Measurements from ENCODE around the gene RBM26.
"Not testable (repeated sequence)": the region's sequence is repeated elsewhere in the genome, so short reads cannot be mapped to it uniquely, and the experiment has no call there.

The RBM26 gene

GRCh38 chr13:79382545-79383275 is 23.3 kb downstream of the RBM26 start:
- DNase-seq, result no peak

DNA sequence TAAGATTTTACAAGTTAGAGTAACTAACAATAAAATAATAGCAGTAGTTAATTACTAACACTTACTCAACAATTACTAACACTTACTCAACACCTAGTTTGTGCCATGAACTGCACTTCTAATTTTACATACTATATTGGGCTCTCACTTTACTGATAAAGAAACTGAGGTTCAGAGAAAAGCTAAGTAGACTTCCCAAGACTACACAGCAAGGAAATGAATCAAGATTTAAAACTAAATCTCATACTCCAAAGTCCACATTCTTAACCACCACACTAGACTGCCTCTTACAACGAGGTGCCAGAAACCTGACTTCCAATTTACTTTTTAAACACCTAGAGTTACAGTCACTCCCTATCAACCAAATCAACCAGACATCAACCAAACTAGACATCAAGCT is 25.1 kb downstream of the RBM26 start:
- no peak for DNase-seq

- DNase-seq, result no peak
Observed at GRCh38 chr13:79379274-79379673, 26.8 kb downstream of the RBM26 start.

- no peak for DNase-seq
Observed at GRCh38 chr13:79376843-79377242, 29.2 kb downstream of the RBM26 start.

GRCh38 chr13:79374578-79374977 is 31.5 kb downstream of the RBM26 start:
- no peak for DNase-seq

DNA sequence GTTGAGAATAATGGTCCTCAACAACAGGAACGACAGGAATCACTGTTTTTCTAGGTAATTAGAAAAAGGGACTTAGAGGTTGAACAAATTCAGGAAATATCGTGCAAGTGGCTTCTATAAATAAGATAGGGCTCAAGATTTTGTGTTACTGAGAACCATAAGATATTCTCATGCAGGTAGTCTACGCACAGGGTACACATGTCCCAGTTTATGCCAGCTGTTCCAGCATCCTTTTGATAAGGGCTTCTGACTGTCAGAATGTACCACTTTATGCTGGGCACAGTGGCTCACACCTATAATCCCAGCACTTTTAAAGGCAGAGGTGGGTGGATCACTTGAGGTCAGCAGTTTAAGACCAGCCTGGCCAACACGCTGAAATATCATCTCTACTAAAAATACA is 32.1 kb downstream of the RBM26 start:
- no peak for DNase-seq

DNA sequence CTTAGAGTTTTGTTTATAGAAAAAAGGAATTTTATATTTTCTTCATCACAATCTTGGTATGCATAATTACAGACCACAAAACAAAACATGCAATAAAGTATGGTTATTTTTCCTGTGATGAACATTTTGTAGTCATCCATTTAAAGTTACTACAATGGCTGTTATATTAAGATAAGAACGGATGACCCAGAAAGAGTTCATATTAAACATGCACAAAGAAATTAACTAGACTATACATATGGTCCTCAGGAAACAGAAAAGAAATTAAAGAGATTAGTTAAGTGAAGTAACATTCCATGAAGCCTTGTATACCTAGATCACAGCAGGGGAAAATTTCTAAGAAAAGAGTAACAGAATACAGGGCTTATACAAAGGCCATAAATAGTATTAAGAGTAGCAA is 36.8 kb downstream of the RBM26 start:
- DNase-seq, result no peak

GRCh38 chr13:79365981-79366380 is 40.1 kb downstream of the RBM26 start:
- no peak for DNase-seq

DNA sequence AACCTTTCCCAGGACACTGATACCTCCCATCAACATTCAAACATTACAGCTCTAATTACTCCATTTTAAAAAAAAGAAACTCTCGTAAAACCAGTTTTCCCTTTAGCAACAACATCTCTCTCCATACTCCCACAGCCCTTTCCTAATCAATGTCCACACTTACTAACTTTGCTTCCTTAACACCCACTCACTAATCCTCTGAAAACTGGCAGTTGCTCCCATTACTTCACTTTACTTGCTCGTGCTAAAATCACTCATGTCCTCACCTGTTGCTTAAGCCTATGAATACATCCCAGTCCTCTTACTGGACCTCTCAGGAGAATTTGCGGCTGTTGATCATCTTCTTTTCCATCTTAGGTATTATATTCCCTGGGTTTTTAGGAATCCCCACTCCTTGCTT is 44.8 kb downstream of the RBM26 start:
- no peak for DNase-seq

- no peak for DNase-seq
Observed at GRCh38 chr13:79360095-79360494, 46.0 kb downstream of the RBM26 start.

GRCh38 chr13:79359064-79359463 is 47.0 kb downstream of the RBM26 start:
- DNase-seq, result no peak

GRCh38 chr13:79354285-79354684 is 51.8 kb downstream of the RBM26 start:
- DNase-seq, result no peak

DNA sequence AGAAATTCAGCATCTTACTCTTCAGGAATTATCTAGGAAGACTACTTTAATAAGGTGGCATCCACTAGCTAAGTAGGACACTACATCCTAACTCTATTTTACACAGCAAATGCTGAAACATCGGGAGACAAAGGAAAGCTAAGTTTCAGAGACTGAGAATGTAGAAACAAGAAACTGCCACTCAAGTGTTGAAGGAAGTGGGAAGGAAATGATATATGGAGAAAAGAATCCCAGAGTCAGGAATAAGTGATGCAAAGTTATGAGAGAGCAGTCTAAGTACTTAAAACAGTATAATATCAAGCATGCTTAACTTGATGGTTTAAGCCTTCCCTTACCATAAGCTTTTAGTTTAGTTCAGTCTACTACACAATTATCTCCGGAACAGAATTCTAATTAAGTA is 52.4 kb downstream of the RBM26 start:
- no peak for DNase-seq

- DNase-seq, result no peak
Observed at GRCh38 chr13:79352107-79352506, 53.9 kb downstream of the RBM26 start.

DNA sequence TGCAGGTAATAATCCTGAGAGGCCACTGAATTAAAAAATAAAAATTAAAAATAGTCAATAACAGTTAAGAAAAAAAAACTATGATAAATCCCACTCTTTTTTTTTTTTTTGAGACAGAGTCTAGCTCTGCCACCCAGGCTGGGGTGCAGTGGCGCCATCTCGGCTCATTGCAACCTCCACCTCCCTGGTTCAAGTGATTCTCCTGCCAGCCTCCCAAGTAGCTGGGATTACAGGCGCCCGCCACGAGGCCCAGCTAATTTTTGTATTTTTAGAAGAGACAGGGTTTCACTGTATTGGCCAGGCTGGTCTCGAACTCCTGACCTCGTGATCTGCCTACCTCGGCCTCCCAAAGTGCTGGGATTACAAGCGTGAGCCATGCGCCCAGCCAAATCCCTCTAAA is 56.4 kb downstream of the RBM26 start:
- not testable (repeated sequence) for DNase-seq

DNA sequence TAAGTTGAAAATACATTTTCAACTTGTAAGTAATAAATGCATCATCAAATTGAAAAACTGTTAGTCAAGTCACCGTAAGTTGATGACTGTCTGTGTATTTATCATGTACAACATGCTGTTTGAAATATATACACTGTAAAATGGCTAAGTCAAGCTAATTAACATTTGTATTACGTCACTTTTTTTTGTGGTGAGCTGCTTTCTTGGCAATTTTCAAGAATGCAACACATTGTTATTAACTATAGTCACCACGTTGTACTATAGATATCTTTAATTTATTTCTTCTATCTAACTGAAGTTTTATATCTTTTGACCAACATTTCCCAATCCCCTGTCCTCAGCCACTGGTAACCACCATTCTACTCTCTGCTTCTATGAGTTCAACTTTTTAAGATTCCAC is 57.0 kb downstream of the RBM26 start:
- no peak for DNase-seq

- DNase-seq, result no peak
Observed at GRCh38 chr13:79346300-79346914, 59.6 kb downstream of the RBM26 start.

DNA sequence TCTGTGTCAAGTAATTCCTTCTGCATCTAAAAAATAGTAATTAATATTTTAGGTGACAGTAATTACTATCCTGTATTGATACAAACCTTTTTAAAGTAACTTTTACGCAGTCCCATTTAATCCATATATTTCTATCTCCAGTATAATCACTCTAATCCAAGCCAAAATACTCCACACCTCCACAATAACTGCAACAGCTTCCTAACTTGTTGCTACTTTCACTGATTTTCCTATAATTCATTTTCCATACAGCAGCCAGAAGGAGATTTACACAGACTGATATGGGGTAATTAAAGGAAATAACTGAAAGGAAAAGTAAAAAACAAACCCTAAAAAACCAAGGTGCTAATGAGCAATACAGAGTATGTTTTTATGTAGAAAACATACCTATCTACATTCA is 64.9 kb downstream of the RBM26 start:
- no peak for DNase-seq

DNA sequence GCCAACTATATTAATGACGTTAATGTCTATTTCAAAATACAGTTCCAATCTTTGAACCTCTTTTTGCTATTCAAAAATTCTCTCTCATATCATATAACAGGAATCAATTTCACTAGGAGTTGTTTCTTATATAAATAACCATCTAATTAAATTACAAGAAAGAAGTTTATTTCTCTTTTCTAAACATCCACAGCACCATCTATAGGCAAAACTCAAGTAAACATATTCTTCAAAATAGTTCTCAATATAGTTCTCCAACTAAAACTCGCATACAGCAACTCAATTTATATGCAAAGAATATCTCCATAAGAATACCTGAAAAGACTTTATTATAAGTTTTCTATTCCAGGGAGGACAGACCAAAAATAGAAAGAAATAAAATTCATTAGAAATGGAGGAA is 65.6 kb downstream of the RBM26 start:
- no peak for DNase-seq

GRCh38 chr13:79338343-79338742 is 67.7 kb downstream of the RBM26 start:
- no peak for DNase-seq

GRCh38 chr13:79336966-79337365 is 69.1 kb downstream of the RBM26 start:
- DNase-seq, result no peak

DNA sequence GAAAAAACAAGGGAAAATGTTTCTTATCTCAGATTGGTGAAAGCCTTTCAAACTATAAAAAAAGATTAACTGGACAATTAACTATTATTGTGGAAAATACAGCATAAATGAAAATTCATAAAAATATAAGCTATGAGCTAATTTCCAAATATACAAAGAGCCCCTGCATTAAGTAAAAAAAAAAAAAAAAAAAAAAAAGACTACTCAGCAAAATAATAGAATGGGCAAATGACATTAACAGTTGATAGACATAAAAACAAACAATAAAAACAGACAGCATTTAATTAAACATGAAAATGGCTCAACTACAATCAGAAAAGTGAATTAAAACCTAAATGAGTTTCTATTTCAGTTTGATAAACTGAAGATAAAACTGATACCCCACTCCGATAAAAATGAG is 77.5 kb downstream of the RBM26 start:
- no peak for DNase-seq

DNA sequence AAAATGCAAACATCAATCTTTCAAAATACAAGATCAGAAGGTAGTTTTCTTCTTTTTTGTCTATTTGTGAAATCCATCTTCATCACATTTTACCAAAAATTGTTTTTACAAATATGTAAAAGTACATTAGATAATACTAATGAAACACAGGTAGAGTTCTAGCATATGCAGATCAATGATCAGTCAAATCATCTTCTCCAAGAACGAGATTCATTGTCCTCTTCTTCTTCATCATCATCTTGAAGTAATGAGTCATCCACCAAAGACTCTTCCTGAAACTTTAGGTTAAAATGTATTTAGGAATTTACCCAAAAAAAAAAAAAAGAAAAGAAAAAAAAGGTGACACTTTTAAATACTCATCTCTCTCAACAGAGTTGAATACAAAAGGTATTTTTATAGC is 85.6 kb downstream of the RBM26 start:
- DNase-seq, result no peak

GRCh38 chr13:79318664-79319063 is 87.4 kb downstream of the RBM26 start:
- no peak for DNase-seq

DNA sequence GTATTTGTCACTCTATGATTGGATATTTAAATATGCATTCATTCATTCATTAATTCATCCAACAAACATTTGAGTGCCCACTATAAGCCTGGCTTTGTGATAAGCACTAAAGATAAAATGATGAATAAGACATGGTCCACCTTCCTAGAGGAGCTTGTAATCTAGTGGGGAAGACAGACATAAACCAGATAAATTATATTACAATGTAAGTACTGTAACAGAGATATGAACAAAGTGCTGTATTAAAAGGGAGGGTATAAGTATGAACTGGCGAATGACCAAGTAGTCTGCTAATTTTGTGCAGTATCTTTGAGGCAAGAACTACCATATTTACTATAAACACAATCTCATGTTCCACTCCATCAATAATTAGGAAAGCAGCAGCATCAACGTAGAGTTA is 88.2 kb downstream of the RBM26 start:
- DNase-seq, result no peak
